Right renal cortex interstitium (tissue), 3 donors: ENCODE measurements around the gene HEXIM2. TPM values are rescaled to one million over a fixed set of nuclear protein-coding genes. Genes with fewer than 3 reads are reported as not detected.
A peak's percentile ranks its signal among the peaks of the same experiment; 100 is the strongest.
"Not testable (repeated sequence)": the region's sequence is repeated elsewhere in the genome, so short reads cannot be mapped to it uniquely, and the experiment has no call there.

Experiments
- DNase-seq, 3 donors: peaks; one replicate each; pipeline ENCODE4 v3.0.0-alpha.2; 2013; ENCODE audit warnings: low read depth in 3 of 3, low spot score in 2 of 3
- polyA plus RNA-seq, 3 donors: library from polyadenylated mRNA; unstranded; fragments of 120-200 nt; gene quantifications; one replicate each; pipeline ENCODE4 v1.2.1, GENCODE V29; 2013; ENCODE audit not compliant: insufficient read length in 3 of 3

Gene HEXIM2, protein sequence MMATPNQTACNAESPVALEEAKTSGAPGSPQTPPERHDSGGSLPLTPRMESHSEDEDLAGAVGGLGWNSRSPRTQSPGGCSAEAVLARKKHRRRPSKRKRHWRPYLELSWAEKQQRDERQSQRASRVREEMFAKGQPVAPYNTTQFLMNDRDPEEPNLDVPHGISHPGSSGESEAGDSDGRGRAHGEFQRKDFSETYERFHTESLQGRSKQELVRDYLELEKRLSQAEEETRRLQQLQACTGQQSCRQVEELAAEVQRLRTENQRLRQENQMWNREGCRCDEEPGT
- 10 to 100 TPM; 12.1 to 14.2 (median 12.7) TPM for polyA plus RNA-seq

DNA sequence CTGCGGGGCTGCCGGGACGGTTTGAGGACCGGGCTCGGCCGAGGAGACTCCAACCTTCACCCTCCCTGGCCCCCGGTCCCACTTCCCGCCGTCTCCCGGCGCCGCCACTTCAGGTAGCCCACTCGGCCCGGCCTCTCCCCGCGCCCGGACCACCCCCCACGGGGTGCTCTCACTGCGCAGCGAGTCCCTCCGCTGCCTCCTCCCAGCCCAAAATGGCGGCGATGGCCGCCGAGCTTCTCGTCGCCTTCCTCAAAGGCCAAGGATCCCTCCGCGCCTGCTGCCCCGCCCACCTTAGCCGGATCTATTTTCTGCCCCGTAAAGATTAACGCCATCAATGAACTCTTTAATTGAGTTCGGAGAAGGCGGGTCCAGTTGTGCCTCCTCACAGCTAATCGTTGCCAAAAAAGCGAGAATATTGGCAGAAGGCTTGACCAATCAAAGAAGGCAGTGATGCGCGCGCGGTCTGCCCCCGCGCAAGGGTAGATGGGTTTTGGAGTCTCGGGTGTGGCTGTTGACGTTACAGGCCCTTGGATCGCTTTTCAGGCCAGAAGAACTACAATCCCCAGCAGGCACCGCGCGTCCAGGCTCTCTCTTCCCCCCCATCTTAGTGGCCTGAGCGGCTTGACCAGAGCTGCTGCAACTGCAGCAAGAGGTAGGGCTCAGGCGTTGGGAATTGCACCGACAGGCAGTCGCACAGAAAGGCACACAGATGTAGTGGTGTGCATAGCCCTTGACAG lies at the start of gene HEXIM2:
HEXIM2 (plus strand) TSS at position 588 of the 737 bp plus-strand sequence. CDS start 919 bp downstream, outside the sequence.
- DNase-seq = peak; percentile 99 to 100 (median 100)

DNA sequence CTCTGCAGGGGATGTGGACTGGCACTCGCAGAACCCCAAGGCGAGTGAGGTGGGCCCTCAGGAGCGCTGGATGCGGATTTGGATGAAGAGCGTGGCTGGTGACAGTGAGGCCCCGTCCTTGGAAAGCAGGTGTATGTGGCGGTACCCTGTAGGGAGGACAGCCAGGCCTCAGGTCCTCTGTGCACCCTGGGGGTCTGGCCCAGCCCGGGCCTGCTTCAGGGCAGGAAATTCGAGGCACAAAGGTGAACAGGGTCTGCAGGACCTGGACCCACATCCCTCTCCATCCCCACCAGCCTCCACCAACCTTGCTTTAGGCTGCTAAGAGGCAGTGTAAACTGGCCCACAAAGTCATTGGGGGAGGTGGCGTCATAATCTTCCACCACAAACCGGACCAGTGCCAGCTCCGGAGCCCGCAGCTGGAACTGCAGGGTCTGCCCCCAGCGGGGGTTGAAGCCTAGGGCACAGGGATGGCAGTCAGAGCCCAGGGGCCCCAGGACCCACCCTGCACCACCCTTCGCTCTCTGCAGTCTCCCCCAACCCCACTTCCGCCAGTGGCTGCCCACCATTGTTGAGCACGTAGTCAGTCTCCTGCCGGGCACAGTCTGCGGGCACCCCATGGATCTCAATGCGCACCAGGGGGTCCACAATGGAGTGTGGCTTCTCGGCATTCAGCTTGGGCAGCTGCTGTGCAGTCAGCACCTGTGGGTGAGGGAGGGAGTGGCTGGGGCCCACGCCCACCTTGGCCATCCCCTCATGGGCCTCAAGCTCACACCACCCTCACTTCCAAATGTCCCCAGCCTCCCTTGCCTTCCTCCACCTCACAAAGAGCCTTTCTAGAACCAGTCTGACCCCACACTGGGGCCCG lies 48.9 kb upstream of the HEXIM2 start:
- DNase-seq = no peak

- DNase-seq = no peak
These were observed 48.3 kb upstream of the HEXIM2 start for GRCh38 chr17:45113424-45113754.

DNA sequence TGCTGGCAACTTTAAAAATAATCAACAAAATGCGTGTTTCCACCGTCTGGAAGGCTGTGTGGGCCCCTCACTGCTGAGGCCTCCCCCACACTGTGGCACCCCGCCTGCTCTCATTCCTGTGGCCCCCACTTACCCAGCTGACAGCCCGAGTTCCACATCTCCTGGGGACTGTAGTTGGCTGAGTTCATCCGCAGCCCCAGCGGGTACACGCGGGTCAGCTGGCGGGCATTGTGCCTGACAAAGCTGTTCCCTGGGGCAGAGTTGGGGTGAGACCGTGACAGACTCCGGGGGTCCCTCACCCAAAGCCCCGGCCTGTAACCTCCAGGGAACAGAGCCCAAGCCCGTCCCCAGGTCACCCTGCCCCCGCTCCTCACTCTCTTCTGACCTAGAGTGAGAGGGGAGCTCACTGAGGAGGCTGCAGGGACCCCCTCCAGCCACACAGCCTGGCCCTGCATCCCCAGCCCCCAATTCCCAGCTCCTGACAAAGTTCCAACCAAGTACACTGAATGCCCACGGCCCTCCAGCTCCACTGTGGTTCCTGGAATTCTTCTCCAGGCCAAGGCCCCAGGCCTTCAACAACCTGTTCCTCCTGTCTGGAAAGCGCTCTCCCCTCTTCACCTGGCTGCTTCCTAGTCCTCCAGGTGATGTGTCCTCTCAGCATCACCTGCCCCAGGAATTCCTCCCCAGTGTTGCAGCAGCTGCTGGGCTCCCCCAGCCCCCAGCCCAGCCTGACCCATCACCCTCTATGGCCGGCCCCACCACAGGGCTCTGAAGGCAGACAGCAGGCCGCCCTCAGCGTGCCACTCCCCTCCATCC lies 47.4 kb upstream of the HEXIM2 start:
- DNase-seq = no peak

GRCh38 chr17:45115015-45115625 lies 46.6 kb upstream of the HEXIM2 start:
- no peak for DNase-seq

- no peak for DNase-seq
These were observed 45.8 kb upstream of the HEXIM2 start for GRCh38 chr17:45115871-45116270.

- no peak for DNase-seq
These were observed 45.1 kb upstream of the HEXIM2 start for GRCh38 chr17:45116434-45117016.

- DNase-seq = no peak
These were observed 44.3 kb upstream of the HEXIM2 start for GRCh38 chr17:45117334-45117733.

GRCh38 chr17:45117848-45118646 lies 43.6 kb upstream of the HEXIM2 start:
- no peak for DNase-seq

- DNase-seq = no peak
These were observed 43.0 kb upstream of the HEXIM2 start for GRCh38 chr17:45118691-45119090.

- no peak for DNase-seq
These were observed 41.7 kb upstream of the HEXIM2 start for GRCh38 chr17:45119964-45120363.

GRCh38 chr17:45120558-45120957 lies 41.1 kb upstream of the HEXIM2 start:
- DNase-seq = no peak

- no peak for DNase-seq
These were observed 40.6 kb upstream of the HEXIM2 start for GRCh38 chr17:45121055-45121454.

GRCh38 chr17:45123076-45123770 lies 38.5 kb upstream of the HEXIM2 start:
- no peak for DNase-seq

DNA sequence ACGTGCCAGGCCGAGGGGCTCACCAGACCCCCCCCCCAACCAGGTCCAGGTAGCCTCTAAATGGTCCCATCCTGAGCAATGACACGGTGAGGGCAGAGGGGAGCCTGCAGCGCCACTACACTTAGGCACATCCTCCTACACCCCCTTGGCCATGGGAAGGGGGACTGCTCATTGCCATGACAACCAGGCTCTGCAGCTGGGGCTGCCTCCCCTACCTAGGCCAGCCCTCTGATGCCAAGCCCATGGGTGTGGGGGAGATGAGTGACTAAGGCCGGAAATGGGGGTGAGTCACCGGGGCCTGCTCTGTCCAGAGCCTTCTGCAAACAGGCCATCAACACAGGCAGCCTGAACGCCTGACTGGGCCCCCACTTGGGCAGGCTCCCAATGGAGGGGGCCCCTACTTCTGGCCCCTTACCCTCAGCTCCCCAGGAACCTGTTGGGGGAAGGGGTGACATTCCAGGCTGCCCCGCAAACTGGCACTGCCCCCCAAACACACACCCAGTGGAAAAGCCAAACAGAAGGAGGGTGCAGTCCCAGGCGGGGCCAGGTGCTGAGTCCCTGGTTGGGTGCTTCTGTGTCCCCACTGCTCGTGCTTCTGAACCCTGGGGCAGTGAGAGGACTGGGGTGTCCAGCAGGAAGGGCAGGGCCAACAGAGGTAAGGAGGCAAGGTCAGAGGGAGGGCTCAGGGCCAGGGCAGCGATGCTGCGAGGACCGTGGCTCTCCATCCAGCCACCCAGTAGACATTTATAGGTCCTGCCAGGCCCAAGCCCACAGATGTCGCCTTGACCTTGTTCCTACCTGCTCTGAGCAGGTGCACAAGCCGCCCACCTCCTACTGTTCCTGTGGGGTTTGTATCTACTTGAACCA lies 37.5 kb upstream of the HEXIM2 start:
- no peak for DNase-seq

- DNase-seq = not testable (repeated sequence)
These were observed 36.9 kb upstream of the HEXIM2 start for GRCh38 chr17:45124797-45125122.

DNA sequence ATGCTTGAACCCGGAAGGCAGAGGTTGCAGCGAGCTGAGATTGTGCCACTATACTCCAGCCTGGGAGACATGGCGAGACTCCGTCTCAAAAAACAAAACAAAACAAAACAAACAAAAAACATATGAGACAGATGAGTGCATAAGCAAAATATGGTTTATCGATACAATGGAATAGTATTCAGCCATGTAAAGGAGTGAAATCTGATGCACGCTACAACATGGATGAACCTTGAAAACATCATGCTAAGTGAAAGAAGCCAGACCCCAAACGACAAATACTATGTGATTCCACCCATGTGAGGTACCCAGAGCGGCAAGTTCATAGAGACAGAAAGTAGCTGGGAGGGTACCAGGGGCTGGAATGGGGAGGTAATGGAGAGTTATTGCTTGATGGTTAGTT lies 36.2 kb upstream of the HEXIM2 start:
- no peak for DNase-seq

DNA sequence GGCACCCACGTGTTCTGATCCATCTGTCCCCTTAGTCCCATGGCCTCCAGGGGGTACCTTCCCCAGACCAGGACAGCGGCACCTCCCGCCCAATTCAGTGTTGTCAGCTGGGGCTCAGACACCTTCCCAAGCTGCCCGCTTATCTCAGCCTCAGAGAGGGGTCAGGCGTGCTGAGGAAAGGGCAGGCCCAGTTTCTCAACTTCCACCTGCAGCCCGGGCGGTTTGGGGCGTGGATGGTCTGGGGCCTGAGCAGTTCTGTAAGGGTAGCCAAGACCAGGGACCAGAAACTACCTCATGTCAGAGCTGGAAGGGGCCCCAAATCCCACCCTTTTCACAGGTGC lies 34.5 kb upstream of the HEXIM2 start:
- no peak for DNase-seq
